ENCODE data around the gene APEH. TPM values are rescaled to one million over a fixed set of nuclear protein-coding genes. Genes with fewer than 3 reads are reported as not detected.
"Not testable (repeated sequence)": the region's sequence is repeated elsewhere in the genome, so short reads cannot be mapped to it uniquely, and the experiment has no call there.

APEH gene
- total RNA-seq, 1 donor from 2014 or later, result 66.7 TPM

- DNase-seq (ENCODE audit: low spot score), result not testable (repeated sequence)
These were observed 15.9 kb downstream of the APEH start for GRCh38 chr3:49689908-49690624.

DNA sequence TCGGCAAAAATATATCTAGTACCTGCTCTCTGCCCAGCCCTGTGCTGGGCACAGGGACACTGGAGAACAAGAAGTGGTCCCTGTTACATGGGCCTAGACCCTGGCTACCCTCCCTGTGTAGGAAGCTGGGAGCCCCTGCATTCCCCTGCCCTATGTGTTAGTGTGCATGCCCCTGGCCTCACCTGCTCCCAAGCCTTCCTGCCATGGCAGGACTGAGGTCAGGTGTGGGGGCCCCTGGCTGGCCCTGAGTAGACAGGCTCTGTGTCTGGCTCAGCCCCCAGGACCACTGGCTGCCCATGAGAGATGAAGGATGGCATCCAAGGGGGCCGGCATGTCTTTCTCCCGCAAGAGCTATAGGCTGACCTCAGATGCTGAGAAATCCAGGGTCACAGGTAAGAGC lies 16.7 kb downstream of the APEH start:
- not testable (repeated sequence) for DNase-seq (ENCODE audit: low spot score)

- not testable (repeated sequence) for DNase-seq (ENCODE audit: low spot score)
These were observed 17.3 kb downstream of the APEH start for GRCh38 chr3:49691481-49691880.

- DNase-seq (ENCODE audit: low spot score), result not testable (repeated sequence)
These were observed 20.4 kb downstream of the APEH start for GRCh38 chr3:49694409-49695070.

GRCh38 chr3:49695350-49696015 lies 21.3 kb downstream of the APEH start:
- DNase-seq (ENCODE audit: low spot score), result not testable (repeated sequence)

DNA sequence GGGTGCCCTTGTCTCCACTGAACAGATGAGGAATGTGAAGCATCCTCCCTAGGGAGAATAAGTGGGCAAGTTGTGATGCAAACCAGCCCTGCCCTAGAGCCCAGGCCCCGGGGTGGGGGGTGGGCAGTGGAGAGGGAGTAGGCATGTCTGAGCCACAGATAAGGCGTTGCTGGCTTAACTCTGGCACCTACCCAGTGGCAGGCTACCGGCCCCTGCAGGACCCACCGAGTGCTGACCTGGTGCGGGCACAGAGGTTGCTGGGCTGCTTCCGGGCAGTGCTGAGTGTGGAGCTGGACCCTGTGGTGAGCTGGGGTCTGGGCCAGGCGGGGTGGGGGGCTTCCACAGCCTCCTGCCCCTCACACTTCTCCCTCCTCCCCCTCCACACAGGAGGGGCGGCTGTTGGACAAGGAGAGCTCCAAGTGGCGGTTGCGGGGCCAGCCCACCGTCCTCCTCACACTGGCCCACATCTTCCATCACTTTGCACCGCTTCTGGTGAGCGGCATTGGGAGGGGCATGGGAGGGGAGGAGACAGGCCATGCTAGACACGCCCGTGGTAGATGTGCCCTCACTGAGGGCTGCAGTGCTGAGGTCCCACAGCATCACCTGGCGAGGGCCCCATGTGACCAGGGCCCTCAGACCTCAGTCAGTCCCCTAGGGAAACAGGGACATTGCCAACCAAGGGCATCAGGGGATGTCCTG lies 25.3 kb downstream of the APEH start:
- DNase-seq (ENCODE audit: low spot score), result no peak

DNA sequence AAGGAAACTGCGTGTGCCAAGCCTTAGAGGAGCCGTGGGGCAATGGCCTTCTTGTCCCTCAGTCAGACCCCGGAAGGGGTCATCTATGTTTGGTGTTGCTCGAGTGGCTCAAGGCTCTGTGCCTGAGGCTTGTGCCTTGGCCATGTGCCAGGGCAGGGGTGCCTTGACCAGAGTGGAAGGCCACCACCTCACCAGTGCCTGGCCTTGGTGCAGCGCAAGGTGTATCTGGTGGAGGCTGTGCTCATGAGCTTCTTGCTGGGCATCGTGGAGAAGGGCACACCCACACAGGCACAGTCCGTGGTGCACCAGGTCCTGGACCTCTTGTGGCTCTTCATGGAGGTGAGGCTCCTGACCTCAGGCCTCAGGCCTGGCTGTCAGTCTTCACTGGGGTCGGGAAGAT lies 25.9 kb downstream of the APEH start:
- DNase-seq (ENCODE audit: low spot score), result no peak

GRCh38 chr3:49700453-49701128 lies 26.4 kb downstream of the APEH start:
- no peak for DNase-seq (ENCODE audit: low spot score)

GRCh38 chr3:49701388-49702077 lies 27.4 kb downstream of the APEH start:
- DNase-seq (ENCODE audit: low spot score), result no peak

DNA sequence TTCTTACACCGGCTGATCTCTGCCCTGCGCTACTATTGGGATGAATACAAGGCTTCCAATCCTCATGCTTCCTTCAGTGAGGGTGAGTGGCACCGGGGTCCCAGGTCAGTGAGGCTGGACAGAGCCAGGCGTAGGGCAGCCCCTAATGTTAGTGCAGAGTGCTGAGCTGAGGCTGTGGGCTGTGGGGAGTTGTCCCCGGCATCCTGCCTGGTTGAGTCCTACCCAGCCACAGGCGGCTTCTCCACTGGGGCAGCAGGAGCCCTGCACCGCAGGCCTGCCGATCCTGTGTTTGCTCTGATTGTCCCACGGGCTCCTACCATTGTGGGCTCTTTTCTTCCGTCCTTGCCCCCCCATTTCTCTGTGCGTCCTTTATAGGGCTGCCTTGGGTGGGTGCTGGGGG lies 28.5 kb downstream of the APEH start:
- DNase-seq (ENCODE audit: low spot score), result no peak

DNA sequence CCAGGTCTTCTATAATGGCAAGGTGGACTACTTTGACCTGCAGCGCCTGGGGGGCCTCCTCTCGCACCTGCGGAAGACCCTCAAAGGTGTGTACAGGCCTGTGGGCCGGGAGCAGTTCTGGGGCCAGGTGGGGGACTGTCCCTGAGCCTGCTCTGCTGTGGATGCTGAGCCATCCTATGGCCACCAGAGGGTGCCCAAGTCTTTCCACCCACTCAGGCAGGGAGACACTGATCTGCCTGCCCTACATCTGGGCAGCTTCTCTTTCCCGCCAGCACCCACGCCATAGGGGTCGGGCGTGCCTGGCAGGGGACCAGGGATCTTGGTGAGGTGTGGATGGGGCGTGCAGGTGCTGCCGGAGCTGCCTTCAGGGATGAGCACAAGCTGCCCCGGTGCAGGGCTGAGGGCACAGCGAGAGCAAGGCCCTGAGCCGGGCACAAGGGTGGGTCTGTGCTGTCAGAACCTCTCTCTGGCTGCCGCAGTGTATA lies 29.3 kb downstream of the APEH start:
- DNase-seq (ENCODE audit: low spot score), result peak; percentile 56

GRCh38 chr3:49703956-49704355 lies 29.8 kb downstream of the APEH start:
- DNase-seq (ENCODE audit: low spot score), result no peak

DNA sequence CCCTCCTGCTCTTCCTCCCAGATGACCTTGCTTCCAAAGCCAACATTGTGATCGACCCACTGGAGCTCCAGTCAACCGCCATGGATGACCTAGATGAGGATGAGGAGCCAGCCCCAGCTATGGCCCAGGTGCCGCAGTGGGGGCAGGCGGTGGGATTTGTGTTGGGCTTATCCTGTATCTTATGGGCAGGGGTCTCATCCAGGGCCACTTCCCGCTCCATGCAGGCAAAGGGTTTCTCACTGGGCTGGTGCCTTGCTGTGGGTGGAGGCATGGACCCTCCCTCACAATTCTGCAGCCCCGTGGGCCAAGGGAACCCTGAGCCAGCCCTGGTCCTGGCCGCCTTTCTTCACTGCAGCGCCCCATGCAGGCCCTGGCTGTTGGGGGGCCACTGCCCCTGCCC lies 30.5 kb downstream of the APEH start:
- DNase-seq (ENCODE audit: low spot score), result no peak

DNA sequence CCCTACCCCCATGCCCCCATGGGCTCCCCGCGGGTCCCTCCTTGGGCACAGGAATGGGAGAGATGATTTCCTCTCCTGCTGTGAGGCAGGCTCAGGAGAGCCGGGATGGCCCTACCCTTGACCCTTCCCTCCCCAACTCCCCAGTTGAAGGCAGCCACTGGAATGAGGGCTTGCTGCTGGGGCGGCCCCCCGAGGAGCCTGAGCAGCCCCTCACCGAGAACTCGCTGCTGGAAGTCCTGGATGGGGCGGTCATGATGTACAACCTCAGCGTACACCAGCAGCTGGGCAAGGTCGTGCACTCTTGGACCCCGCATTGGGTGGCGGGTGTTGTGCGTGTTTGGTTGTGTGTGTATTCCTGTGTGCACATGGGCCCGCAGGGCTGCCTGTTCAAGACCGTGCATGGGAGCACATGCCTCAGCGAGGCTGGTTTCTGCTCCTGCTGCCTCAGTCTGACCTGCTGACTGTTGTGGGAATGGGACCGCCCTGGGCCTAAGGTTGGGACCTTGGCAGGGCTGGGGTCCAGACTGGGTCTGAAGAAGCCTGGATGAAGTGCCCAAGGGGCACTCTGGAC lies 31.3 kb downstream of the APEH start:
- no peak for DNase-seq (ENCODE audit: low spot score)

GRCh38 chr3:49706456-49707112 lies 32.4 kb downstream of the APEH start:
- no peak for DNase-seq (ENCODE audit: low spot score)

- no peak for DNase-seq (ENCODE audit: low spot score)
These were observed 32.9 kb downstream of the APEH start for GRCh38 chr3:49707113-49707480.

GRCh38 chr3:49709852-49710251 lies 35.7 kb downstream of the APEH start:
- DNase-seq (ENCODE audit: low spot score), result no peak

DNA sequence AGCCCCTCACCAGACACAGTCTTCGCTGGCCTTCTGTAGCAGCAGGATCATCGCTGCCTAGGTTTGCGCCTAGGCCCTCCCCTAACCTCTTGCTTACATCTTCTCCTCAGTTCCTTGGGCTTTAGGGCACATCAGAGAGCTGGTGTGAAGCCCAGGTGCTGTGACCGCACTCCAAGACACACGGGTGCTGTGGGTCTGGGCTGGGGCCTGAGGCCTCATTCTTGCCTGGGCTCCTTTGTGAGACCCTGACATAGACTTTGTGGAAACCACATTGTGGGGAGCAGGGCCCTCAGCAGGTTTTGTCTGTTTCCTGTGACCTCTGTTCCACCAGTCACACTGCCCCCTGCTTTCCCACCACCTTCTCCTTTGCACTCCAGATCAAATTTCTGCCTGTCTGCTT lies 37.3 kb downstream of the APEH start:
- DNase-seq (ENCODE audit: low spot score), result no peak

DNA sequence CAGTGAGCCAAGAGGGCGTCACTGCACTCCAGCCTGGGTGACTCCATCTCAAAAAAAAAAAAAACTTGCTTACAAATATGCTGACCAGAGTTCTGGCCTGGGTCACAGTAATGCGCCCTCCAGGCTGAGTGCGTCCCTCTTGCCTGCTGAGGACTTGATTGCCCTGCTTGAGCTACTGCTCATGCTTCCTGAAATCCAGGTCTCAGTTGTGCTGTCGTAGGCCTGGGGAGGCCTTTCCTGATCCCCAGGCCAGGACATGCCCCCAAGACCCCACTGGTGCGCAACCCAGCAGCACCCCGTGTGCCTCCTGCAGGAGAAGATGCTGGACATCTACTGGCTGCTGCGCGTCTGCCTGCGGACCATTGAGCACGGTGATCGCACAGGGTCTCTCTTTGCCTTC lies 38.0 kb downstream of the APEH start:
- no peak for DNase-seq (ENCODE audit: low spot score)

Measured in umbilical cord (tissue), 2 donors.